MCF 10A (cell line): ENCODE results near the gene PALD1. TPM values are rescaled to one million over a fixed set of nuclear protein-coding genes. Genes with fewer than 3 reads are reported as not detected.

Experiments used
- BruUV-seq: library from RNA; stranded (reverse); fragments of 400-500 nt; replicated peaks from 2 replicates; lab custom pipeline; 2021; lab: Mats Ljungman, UMichigan
- CTCF ChIA-PET: fragments of 300-600 bp; sonication (Branson Sonifier 250); formaldehyde crosslinking; extraction: SDS; loops from one replicate; lab custom pipeline; 2021; ENCODE audit warnings: antibody characterized with exemption, inconsistent platforms; lab: Yijun Ruan, JAX
- POLR2A ChIA-PET: fragments of 300-600, 350-650 bp; sonication (Branson Sonifier 250); formaldehyde crosslinking; extraction: SDS; loops from one replicate; lab custom pipeline; 2020; ENCODE audit warnings: antibody characterized with exemption, inconsistent platforms; lab: Yijun Ruan, JAX
- DNase-seq: peaks from one replicate; pipeline ENCODE4 v3.0.0-alpha.2; 2018; ENCODE audit not compliant: unreplicated experiment
- H3K27ac Mint-ChIP-seq: one replicate; pipeline ENCODE4 v1.8.0; 2022; ENCODE audit warnings: mild to moderate bottlenecking, low read depth, mixed read lengths; ENCODE audit not compliant: unreplicated experiment
- H3K27me3 Mint-ChIP-seq: one replicate; pipeline ENCODE4 v1.8.0; 2022; ENCODE audit warnings: mixed read lengths; ENCODE audit not compliant: insufficient read depth, unreplicated experiment
- H3K36me3 Mint-ChIP-seq: one replicate; pipeline ENCODE4 v1.8.0; 2022; ENCODE audit warnings: mild to moderate bottlenecking, moderate library complexity, mixed read lengths; ENCODE audit not compliant: insufficient read depth, unreplicated experiment
- H3K4me1 Mint-ChIP-seq: one replicate; pipeline ENCODE4 v1.8.0; 2022; ENCODE audit warnings: mixed read lengths; ENCODE audit not compliant: insufficient read depth, unreplicated experiment
- H3K4me3 Mint-ChIP-seq: one replicate; pipeline ENCODE4 v1.8.0; 2022; ENCODE audit warnings: mild to moderate bottlenecking, moderate library complexity, mixed read lengths; ENCODE audit not compliant: unreplicated experiment
- H3K9me3 Mint-ChIP-seq: one replicate; pipeline ENCODE4 v1.8.0; 2022; ENCODE audit warnings: mixed read lengths; ENCODE audit not compliant: unreplicated experiment
- intact Hi-C: fragments of 100-400 bp; cut with micrococcal nuclease; formaldehyde crosslinking; loops from 2 replicates; pipeline ENCODE4 v1.14.1; 2022
- total RNA-seq: library from RNA; stranded (reverse); gene quantifications from 2 replicates; pipeline ENCODE4 v1.2.3, GENCODE V29; 2022
- TF ChIP-seq, protein P1 (sequence below): fragments of 200-600 bp; IDR thresholded peaks from one replicate; pipeline ENCODE4 v1.8.0; 2022; ENCODE audit warnings: antibody characterized with exemption, mild to moderate bottlenecking; ENCODE audit not compliant: unreplicated experiment

PALD1 gene
- total RNA-seq, 1 experiment from 2014 or later: 0.12 TPM

DNA sequence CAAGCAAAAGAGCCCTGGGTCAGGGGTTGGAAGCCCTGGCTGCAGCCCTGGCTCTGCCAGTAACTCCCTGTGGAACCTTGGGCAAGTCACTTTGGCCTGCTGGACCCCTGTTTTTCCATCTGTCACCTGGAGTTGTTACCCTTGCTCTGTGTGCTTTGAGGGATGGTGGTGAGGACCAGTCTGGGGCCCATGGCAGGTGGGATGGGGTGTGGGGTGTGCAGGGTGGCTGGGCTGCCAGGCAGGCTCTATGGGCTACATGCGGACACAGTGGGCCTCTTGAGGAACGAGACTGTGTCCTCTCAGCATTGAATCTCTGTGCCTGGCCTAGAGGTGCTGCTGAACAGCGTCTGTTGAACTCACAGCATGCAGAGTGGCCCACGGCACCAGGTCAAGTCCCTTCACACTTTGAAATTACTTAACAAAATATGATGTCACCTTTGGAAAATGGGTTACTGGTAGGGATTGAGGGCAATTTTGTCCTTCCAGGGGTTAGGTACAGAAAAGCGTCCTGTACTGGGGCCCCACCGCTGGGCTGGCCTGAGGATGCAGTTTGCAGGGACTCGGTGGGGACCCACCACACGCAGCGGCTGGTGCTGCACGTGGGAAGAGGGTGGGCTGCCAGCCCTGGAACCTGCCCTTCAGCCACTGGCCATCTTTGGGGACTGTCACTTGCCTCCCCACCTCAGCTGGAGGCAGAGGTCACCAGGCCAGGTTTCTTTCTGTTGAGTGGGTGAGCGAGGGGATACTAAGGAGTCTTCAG is 78.7 kb downstream of the PALD1 start:
- POLR2A ChIA-PET: no interaction called here
- CTCF ChIA-PET: no interaction called here

GRCh38 chr10:70557876-70558275 is 79.3 kb downstream of the PALD1 start:
- POLR2A ChIA-PET: no interaction called here
- Mint-ChIP-seq H3K36me3 (no peaks in the 10 kb centered on the region), H3K4me3 (no peak overlapping the region), H3K27me3 (peaks cover 22% of the 10 kb centered on the region), H3K27ac (no peak overlapping the region), H3K9me3 (no peaks in the 10 kb centered on the region), H3K4me1 (peaks cover 9% of the 10 kb centered on the region)
- TF ChIP-seq, protein P1, sequence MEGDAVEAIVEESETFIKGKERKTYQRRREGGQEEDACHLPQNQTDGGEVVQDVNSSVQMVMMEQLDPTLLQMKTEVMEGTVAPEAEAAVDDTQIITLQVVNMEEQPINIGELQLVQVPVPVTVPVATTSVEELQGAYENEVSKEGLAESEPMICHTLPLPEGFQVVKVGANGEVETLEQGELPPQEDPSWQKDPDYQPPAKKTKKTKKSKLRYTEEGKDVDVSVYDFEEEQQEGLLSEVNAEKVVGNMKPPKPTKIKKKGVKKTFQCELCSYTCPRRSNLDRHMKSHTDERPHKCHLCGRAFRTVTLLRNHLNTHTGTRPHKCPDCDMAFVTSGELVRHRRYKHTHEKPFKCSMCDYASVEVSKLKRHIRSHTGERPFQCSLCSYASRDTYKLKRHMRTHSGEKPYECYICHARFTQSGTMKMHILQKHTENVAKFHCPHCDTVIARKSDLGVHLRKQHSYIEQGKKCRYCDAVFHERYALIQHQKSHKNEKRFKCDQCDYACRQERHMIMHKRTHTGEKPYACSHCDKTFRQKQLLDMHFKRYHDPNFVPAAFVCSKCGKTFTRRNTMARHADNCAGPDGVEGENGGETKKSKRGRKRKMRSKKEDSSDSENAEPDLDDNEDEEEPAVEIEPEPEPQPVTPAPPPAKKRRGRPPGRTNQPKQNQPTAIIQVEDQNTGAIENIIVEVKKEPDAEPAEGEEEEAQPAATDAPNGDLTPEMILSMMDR: no peak
- no TSS peak for BruUV-seq
- CTCF ChIA-PET: interaction anchor here (5.0 kb wide), 1 partner anchor 201 kb away, joined by 47 read pairs; no protein-coding TSS in a partner anchor
- no peak for DNase-seq
- intact Hi-C loops: loop anchor here (2.0 kb wide), 1 partner anchor 115 kb away; the partner anchor contains the start of gene ADAMTS14

More for the DNA sequence above, 78.7 kb downstream of the PALD1 start:
- no peak overlapping the region for H3K4me3 Mint-ChIP-seq
- peaks cover 9% of the 10 kb centered on the region for H3K4me1 Mint-ChIP-seq
- BruUV-seq: no TSS peak
- H3K27me3 Mint-ChIP-seq: peaks cover 28% of the 10 kb centered on the region
- H3K9me3 Mint-ChIP-seq: no peaks in the 10 kb centered on the region
- TF ChIP-seq, protein P1: no peak
- no peak overlapping the region for H3K27ac Mint-ChIP-seq
- H3K36me3 Mint-ChIP-seq: no peaks in the 10 kb centered on the region
- intact Hi-C loops: no loop called here
- DNase-seq: no peak

GRCh38 chr10:70558295-70558694 is 79.7 kb downstream of the PALD1 start:
- CTCF ChIA-PET: interaction anchor here (0.7 to 5.0 kb wide), 4 partner anchors 8 to 200 kb away, joined by 3 to 47 read pairs (median 5); no protein-coding TSS in a partner anchor
- POLR2A ChIA-PET: interaction anchor here (0.7 kb wide), 1 partner anchor 319 kb away, joined by 3 read pairs; no protein-coding TSS in a partner anchor
- TF ChIP-seq, protein P1: no peak
- no peak overlapping the region for H3K4me3 Mint-ChIP-seq
- no peak for DNase-seq
- H3K4me1 Mint-ChIP-seq: peaks cover 9% of the 10 kb centered on the region
- H3K27ac Mint-ChIP-seq: no peak overlapping the region
- H3K27me3 Mint-ChIP-seq: peaks cover 18% of the 10 kb centered on the region
- no peaks in the 10 kb centered on the region for H3K36me3 Mint-ChIP-seq
- intact Hi-C loops: loop anchor here (2.0 kb wide), 1 partner anchor 115 kb away; the partner anchor contains the start of gene ADAMTS14
- no peaks in the 10 kb centered on the region for H3K9me3 Mint-ChIP-seq
- no TSS peak for BruUV-seq
